Measurements from ENCODE around the gene ACAD10.

DNA sequence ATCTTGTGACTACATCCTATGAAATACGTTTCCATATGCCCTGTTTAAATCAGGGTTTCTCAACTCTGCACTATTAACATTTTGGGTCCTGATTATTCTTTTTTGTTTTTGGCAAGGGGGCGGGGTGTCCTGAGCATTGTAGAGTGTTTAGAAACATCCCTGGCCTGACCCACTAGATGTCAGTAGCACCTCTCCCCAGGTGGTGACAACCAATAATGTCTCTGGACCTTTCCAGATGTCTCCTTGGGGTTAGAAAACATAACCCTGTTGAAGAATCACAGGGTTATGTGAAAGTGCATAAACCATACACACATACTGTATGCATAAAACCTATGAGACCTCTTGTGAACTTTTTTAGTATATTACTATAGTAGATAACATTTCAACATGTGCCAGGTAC, 1.4 kb downstream of the ACAD10 start:
- TF ChIP-seq, protein P1, sequence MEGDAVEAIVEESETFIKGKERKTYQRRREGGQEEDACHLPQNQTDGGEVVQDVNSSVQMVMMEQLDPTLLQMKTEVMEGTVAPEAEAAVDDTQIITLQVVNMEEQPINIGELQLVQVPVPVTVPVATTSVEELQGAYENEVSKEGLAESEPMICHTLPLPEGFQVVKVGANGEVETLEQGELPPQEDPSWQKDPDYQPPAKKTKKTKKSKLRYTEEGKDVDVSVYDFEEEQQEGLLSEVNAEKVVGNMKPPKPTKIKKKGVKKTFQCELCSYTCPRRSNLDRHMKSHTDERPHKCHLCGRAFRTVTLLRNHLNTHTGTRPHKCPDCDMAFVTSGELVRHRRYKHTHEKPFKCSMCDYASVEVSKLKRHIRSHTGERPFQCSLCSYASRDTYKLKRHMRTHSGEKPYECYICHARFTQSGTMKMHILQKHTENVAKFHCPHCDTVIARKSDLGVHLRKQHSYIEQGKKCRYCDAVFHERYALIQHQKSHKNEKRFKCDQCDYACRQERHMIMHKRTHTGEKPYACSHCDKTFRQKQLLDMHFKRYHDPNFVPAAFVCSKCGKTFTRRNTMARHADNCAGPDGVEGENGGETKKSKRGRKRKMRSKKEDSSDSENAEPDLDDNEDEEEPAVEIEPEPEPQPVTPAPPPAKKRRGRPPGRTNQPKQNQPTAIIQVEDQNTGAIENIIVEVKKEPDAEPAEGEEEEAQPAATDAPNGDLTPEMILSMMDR (IDR thresholded peaks at IDR 0.05; ENCODE audit: insufficient read depth, low read depth, low read length): no peak
- no peak for TF ChIP-seq EZH2 (IDR thresholded peaks at IDR 0.05; ENCODE audit: insufficient read depth, low read length)
